Skin of body (tissue), 3 donors: Measurements from ENCODE around the gene SPINT4. TPM values are rescaled to one million over a fixed set of nuclear protein-coding genes. Genes with fewer than 3 reads are reported as not detected.

ENCODE experiments used
- DNase-seq: peaks from one replicate; lab custom pipeline; 2025; lab: John Stamatoyannopoulos, UW
- small RNA-seq: library from RNA; depleted of rRNA; stranded (forward); fragments of <200 nt; gene quantifications from one replicate; pipeline ENCODE3, GENCODE V24; 2014; ENCODE audit warnings: low replicate concordance
- total RNA-seq: library from RNA; depleted of rRNA; stranded (reverse); fragments of >200 nt; gene quantifications from one replicate; pipeline ENCODE4 v1.2.3, GENCODE V29; 2014

Gene SPINT4
- total RNA-seq, 1 donor from 2014 or later: not detected

DNA sequence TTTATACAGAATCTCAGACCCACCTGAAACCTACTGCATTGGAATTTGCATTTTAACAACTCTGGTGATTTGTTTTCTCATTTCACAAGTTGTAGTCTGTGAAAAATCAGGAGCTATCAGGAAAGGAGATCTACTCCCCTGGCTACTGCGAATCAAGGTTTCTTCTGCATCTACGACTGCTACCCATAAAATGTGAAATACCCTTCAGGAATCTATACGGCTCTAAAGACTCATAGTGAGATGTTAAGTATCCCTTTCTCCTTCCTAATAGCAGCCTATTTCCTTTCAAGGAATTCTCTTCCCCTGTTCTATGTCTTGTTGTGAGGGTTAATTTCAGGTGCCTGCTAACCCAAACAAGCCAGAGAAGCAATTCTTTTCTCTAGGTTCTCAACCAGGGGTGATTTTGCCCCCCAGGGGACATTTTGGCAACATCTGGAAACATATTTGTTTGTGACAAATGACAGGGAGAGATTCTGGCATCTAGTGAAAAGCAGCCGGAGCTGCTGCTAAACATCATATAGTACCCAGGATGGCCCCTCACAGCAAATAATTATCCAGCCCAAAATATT is 43.2 kb downstream of the SPINT4 start:
- DNase-seq: no peak

DNA sequence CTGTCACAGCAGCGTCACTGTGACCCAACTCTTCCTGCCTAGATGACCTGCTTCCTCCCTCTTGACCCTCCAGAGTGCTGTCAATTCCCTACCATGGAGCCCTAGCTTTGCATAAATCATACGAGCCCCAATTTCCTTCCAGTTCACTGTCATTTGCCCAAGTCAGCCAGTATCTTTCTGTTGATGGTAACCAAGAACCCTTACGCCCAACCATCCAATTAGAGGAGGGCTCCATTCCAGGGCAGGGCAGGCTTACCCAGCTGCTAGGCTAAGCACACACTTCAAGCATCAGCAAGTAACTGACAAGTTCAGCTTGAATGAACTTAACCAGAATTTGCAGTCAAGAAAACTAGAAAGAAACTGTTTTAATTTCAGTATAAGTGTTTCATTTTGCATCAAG is 43.8 kb downstream of the SPINT4 start:
- no peak for DNase-seq

DNA sequence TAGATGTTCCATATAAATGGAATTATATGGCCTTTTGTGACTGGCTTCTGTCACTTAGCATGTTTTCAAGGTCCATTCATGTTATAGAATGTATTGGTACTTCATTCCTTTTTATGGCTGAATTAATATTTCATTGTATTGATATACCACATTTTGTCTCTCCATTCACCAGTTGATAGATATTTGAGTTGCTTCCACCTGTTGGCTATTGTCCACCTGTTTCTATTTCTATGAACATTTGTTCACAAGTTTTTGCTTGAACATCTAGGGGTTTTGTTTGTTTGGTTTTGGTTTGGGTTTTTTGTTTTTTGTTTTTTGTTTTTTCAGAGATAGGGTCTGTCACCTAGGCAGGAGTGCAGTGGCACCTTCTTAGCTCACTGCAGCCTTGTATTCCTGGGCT is 46.3 kb downstream of the SPINT4 start:
- no peak for DNase-seq

DNA sequence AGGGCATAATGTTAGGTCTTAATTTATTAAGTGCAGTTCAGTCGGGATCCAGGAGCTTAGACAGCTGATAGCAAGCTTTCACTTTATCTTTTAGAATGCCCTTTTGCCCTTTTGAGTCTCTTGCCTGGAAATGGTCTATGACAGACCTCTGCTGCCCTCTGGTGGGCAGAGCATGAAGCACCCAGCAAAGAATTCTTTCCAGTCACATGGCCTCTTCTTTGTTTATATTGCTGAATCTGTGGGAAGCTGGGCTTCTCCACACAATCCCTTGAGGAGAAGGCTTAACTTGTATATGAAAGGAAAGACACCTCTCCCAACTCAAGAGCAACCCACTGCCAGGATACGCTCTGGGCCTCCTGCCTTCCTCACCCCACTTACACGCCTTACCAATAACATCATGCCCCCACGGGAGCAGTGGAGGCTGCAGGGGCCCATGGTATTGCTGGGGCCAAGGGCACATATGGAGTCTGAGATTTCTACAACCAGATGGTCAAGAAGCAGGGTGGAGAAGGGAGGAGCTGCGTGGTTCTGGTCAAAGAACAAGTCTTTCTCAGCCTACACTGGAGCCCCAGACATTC is 49.1 kb downstream of the SPINT4 start:
- peak; percentile 81 for DNase-seq

DNA sequence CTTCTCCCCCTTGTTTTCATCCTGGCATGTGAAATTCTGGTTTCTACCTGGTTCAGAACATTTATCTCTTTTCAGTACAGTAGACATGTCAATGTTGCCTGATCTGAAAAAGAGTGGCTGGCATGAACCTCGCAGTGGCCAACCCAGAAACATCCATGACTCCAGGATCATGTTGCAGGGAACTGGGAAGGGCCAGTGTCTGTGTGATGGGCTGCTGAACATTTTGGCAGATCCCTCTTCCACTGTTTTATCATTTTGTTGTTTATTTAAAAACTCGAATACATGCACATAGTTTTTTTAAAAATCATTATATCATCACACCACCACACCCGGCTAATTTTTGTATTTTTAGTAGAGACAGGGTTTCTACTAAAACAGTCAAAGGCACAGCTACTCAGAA is 50.5 kb downstream of the SPINT4 start:
- DNase-seq: no peak

DNA sequence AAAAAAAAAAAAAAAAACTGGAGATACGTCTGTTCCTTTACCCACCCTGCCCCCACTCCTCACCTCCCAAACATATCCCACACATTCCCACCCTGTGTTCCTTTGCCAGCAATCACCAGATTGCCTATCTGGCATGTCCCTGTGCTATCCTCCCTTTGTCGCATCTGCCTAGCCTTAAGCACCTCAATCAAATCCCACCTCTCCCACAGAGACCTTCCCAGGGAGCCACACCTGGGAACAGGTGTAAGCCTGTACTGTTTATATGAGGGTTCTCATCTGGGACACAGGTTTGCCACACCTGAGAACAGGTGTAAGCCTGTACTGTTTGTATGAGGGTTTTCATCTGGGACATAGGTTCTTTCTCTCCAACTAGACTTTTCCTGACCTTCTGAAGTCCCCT is 52.8 kb downstream of the SPINT4 start:
- DNase-seq: no peak

DNA sequence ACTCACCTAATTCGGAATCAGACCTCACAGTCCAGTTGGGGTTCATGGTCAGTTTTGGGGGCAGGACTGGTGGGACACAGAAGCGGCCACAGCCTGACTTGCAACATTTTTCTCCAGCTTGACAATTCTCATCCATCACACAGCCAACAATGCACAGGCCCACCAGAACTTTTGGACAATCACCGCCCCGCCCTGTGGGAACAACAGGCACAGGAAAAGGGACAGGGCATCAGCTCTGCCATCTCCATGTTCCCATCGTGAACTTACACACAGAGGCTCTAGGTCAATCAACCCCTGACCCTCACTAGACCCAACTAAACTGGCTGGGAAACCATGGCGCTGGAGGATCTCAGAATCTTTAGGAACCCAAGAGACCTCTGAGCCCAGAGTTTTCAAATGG is 53.3 kb downstream of the SPINT4 start:
- DNase-seq: no peak

Small RNAs within 50 kb of the gene (small RNA-seq; reads per million reads assigned to genes)
- gene MIR3617: not detected
- not detected for gene SPINT5P

Other genes with a start within 250 kb of the SPINT4 start
- gene SPINT3, start 206.7 kb upstream of the SPINT4 start, total RNA-seq: not detected
- not detected for gene WFDC6, start 182.9 kb upstream of the SPINT4 start, total RNA-seq
- not detected for gene EPPIN, start 174.9 kb upstream of the SPINT4 start, total RNA-seq
- not detected for gene WFDC8, start 143.1 kb upstream of the SPINT4 start, total RNA-seq
- gene WFDC10A, start 92.6 kb upstream of the SPINT4 start, total RNA-seq: not detected
- not detected for gene WFDC9, start 91.1 kb upstream of the SPINT4 start, total RNA-seq
- not detected for gene WFDC11, start 52.1 kb upstream of the SPINT4 start, total RNA-seq
- not detected for gene WFDC13, start 20.3 kb upstream of the SPINT4 start, total RNA-seq
- not detected for gene WFDC10B, start 17.3 kb upstream of the SPINT4 start, total RNA-seq
- gene WFDC3, start 69.5 kb downstream of the SPINT4 start, total RNA-seq: 0.39 TPM
- 15.8 TPM for gene DNTTIP1, start 69.6 kb downstream of the SPINT4 start, total RNA-seq
- gene UBE2C, start 90.3 kb downstream of the SPINT4 start, total RNA-seq: 11.9 TPM
- 472 TPM for gene TNNC2, start 105.0 kb downstream of the SPINT4 start, total RNA-seq
- gene SNX21, start 111.5 kb downstream of the SPINT4 start, total RNA-seq: 22.8 TPM
- gene ACOT8, start 135.0 kb downstream of the SPINT4 start, total RNA-seq: 15.8 TPM
- 3.6 TPM for gene ZSWIM3, start 135.3 kb downstream of the SPINT4 start, total RNA-seq
- gene ZSWIM1, start 158.9 kb downstream of the SPINT4 start, total RNA-seq: 4.0 TPM
- gene SPATA25, start 165.3 kb downstream of the SPINT4 start, total RNA-seq: 0.69 TPM
- 2.9 TPM for gene NEURL2, start 168.9 kb downstream of the SPINT4 start, total RNA-seq
- gene CTSA, start 169.0 kb downstream of the SPINT4 start, total RNA-seq: 30.9 TPM
- 27.1 TPM for gene PLTP, start 189.8 kb downstream of the SPINT4 start, total RNA-seq
- gene PCIF1, start 212.3 kb downstream of the SPINT4 start, total RNA-seq: 13.5 TPM
- 12.2 TPM for gene ZNF335, start 249.9 kb downstream of the SPINT4 start, total RNA-seq